ENCODE data around the gene GATA2. TPM values are rescaled to one million over a fixed set of nuclear protein-coding genes. Genes with fewer than 3 reads are reported as not detected.

GATA2 gene
- total RNA-seq, 2 donors from 2014 or later = 181 to 275 TPM

DNA sequence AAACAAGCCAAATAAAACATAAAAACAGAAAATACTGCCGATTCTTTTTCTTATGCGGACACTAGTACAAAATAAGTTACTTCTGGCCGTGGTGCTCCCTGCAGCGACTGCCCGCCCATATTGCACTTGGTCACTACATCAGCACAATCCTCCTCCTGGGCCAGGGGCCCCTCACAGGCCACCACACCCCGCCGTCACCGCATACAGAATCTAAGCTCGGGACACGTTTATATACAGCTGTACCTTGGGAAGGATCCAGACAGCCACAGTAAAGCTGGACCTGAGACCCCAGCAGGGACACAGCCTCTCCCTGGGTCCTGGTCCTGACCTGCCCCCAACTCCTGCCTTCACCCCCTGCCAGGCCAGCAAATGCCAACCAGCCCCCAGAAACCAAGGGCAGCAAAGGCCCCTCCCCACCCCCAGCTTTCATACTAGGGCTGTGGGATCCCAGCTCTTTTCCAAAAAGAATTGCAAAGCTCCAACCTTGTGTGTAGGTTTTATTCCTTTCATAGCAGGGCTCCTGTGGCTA lies 13.4 kb downstream of the GATA2 start:
- intact Hi-C loops (cut with DNase I) = loop anchor here (5.0 kb wide), 1 partner anchor 97 kb away; no protein-coding TSS in a partner anchor
- WGBS = 56% methylated on average over 10 of the region's 10 CpGs
- Histone ChIP-seq H3K36me3 (peaks cover 6 to 18% of the 10 kb centered on the region in 2 donors), H3K4me1 (replicated peaks) (peaks cover 22% of the 10 kb centered on the region), H3K27me3 (replicated peaks; ENCODE audit: insufficient read depth) (no peaks in the 10 kb centered on the region), H3K4me3 (no peak overlapping the region), H3K27ac (no peak overlapping the region), H3K9me3 (no peaks in the 10 kb centered on the region)
- TF ChIP-seq POLR2A (IDR thresholded peaks at IDR 0.05) (no peak), POLR2AphosphoS5 (IDR thresholded peaks at IDR 0.05) (no peak)
- TF ChIP-seq, protein P1, sequence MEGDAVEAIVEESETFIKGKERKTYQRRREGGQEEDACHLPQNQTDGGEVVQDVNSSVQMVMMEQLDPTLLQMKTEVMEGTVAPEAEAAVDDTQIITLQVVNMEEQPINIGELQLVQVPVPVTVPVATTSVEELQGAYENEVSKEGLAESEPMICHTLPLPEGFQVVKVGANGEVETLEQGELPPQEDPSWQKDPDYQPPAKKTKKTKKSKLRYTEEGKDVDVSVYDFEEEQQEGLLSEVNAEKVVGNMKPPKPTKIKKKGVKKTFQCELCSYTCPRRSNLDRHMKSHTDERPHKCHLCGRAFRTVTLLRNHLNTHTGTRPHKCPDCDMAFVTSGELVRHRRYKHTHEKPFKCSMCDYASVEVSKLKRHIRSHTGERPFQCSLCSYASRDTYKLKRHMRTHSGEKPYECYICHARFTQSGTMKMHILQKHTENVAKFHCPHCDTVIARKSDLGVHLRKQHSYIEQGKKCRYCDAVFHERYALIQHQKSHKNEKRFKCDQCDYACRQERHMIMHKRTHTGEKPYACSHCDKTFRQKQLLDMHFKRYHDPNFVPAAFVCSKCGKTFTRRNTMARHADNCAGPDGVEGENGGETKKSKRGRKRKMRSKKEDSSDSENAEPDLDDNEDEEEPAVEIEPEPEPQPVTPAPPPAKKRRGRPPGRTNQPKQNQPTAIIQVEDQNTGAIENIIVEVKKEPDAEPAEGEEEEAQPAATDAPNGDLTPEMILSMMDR (IDR thresholded peaks at IDR 0.05) = no peak
- DNase-seq (ENCODE audit: low spot score) = no peak

DNA sequence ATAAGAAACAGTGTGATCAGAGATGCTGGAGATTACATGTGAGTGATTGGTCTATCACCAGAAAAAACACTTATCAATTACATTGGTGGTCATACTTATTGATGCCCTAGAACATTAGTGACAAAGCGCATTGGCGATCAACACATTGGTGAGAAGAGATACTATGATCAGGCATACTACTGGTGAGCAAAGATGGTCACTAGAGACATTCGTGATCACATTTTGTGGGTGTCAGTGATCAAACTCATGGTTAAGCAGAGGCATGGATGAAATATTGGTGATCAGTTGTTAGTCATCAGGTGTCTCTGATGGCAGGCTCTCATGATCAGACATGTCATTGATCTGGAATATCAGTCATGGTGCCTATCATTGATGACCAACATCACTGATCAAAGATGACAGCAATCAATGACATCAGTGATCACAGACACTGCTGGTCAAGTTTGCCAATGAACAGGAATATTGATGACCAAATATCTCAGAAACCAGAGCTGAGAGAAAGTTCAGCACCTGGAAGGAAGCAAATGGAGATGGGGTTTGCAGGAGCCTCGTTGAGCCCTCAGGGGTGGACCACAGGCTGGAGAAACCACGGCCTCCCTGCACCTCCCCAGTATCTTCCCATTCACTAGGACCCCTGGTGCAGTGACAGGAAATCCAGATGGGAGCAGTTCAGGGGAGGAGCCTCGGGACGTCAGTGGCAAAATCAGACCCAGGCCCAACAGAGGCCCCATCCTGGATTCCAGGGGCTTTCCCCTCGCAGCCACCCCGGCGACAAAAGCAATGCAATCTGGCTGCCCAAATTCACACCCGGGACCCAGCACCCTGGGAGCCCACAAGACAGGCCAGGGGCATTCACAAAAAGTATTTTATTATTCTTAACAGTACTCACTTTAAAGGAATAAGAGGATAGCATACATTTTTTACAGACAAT lies 14.2 kb downstream of the GATA2 start:
- H3K27ac ChIP-seq = no peak overlapping the region
- H3K4me1 ChIP-seq (replicated peaks) = peaks cover 22% of the 10 kb centered on the region
- intact Hi-C loops (cut with DNase I) = no loop called here
- TF ChIP-seq POLR2AphosphoS5 (IDR thresholded peaks at IDR 0.05) (no peak), POLR2A (IDR thresholded peaks at IDR 0.05) (no peak)
- TF ChIP-seq, protein P1 (IDR thresholded peaks at IDR 0.05) = no peak
- 72% methylated on average over 11 of the region's 11 CpGs for WGBS
- H3K36me3 ChIP-seq = peaks cover 6 to 18% of the 10 kb centered on the region in 2 donors
- DNase-seq (ENCODE audit: low spot score) = no peak
- H3K4me3 ChIP-seq = no peak overlapping the region
- no peaks in the 10 kb centered on the region for H3K27me3 ChIP-seq (replicated peaks; ENCODE audit: insufficient read depth)
- H3K9me3 ChIP-seq = no peaks in the 10 kb centered on the region

DNA sequence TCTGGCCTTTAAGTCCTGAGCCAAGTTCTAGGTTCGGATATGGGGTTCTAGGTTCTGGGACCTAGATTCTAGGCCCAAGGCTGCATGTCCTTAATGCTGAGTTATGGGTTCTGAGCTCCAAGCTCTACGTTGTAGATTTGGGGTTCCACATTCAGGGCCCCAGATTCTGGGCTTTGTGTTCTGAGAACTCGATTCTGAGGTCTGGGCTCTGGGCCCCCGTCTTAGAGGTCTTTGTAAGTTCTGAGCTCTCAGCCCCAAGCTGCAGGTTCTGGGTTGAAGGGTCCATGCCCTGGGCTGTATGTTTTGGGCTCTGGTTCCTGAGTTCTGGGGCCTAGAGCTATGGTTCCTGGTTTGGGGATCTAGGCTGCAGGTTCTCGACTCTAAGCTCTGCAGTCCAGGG lies 16.3 kb downstream of the GATA2 start:
- Histone ChIP-seq H3K4me1 (replicated peaks) (peaks cover 10% of the 10 kb centered on the region), H3K9me3 (no peaks in the 10 kb centered on the region), H3K4me3 (no peak overlapping the region), H3K36me3 (peaks cover 6 to 18% of the 10 kb centered on the region in 2 donors), H3K27me3 (replicated peaks; ENCODE audit: insufficient read depth) (no peaks in the 10 kb centered on the region), H3K27ac (no peak overlapping the region)
- DNase-seq (ENCODE audit: low spot score) = no peak
- intact Hi-C loops (cut with DNase I) = no loop called here
- TF ChIP-seq POLR2A (IDR thresholded peaks at IDR 0.05) = no peak
- no peak for TF ChIP-seq POLR2AphosphoS5 (IDR thresholded peaks at IDR 0.05)
- TF ChIP-seq, protein P1 (IDR thresholded peaks at IDR 0.05) = no peak
- WGBS = 93% methylated on average over 5 of the region's 5 CpGs

DNA sequence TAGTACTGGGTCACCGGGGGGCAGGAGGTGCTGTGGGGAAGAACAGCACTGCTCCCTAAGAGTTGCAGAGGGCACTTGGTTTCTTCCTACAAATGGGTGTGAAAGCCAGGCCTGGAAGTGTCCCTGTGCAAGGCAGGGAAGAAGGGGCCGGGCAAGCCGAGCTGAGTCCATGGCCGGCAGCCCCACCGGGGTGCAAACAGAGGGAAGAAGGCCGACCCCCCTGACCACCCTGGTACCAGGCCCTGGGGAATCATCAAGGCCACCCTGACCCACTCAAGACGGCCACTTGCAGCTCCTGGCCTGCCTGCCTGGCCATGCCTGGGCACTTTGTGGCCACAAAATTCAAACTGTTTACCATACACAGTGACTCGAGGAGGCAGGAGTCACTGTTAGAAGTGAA lies 17.6 kb downstream of the GATA2 start:
- TF ChIP-seq, protein P1 (IDR thresholded peaks at IDR 0.05) = no peak
- no peak for TF ChIP-seq POLR2AphosphoS5 (IDR thresholded peaks at IDR 0.05)
- no peak for TF ChIP-seq POLR2A (IDR thresholded peaks at IDR 0.05)
- H3K4me1 ChIP-seq (replicated peaks) = no peaks in the 10 kb centered on the region
- H3K27ac ChIP-seq = no peak overlapping the region
- peaks cover 2 to 5% of the 10 kb centered on the region in 2 donors for H3K36me3 ChIP-seq
- intact Hi-C loops (cut with DNase I) = no loop called here
- no peak overlapping the region for H3K4me3 ChIP-seq
- H3K27me3 ChIP-seq (replicated peaks; ENCODE audit: insufficient read depth) = no peaks in the 10 kb centered on the region
- H3K9me3 ChIP-seq = no peaks in the 10 kb centered on the region
- DNase-seq (ENCODE audit: low spot score) = no peak
- WGBS = 80% methylated on average over 7 of the region's 8 CpGs

All from prostate gland (tissue), 2 donors.